OCI-LY1 (cell line): ENCODE measurements around the gene LIMCH1.

ENCODE experiments used
- H2AFZ ChIP-seq: fragments of 200-600 bp; sonication (generic), shearing (Covaris generic); 2 replicates; pipeline ENCODE4 v1.6.0; 2014; ENCODE audit warnings: antibody characterized with exemption, mild to moderate bottlenecking, low read length
- H3F3A ChIP-seq: fragments of 200-600 bp; sonication (generic), shearing (Covaris generic); 2 replicates; pipeline ENCODE4 v1.6.0; 2014; ENCODE audit warnings: mild to moderate bottlenecking, antibody characterized with exemption, low read length, moderate library complexity; ENCODE audit not compliant: insufficient read depth
- H3K27ac ChIP-seq: fragments of 200-600 bp; sonication (generic); 2 replicates; pipeline ENCODE4 v1.5.1; 2014; ENCODE audit warnings: low read length, mixed run types, mild to moderate bottlenecking, low read depth; ENCODE audit not compliant: poor library complexity, severe bottlenecking
- H3K27me3 ChIP-seq: fragments of 200-600 bp; sonication (generic); 2 replicates; pipeline ENCODE4 v1.6.0; 2014; ENCODE audit warnings: antibody characterized with exemption, mild to moderate bottlenecking, low read length, moderate library complexity; ENCODE audit not compliant: insufficient read depth
- H3K36me3 ChIP-seq: fragments of 200-600 bp; sonication (generic); 2 replicates; pipeline ENCODE4 v1.6.1; 2014; ENCODE audit warnings: mild to moderate bottlenecking, antibody characterized with exemption, low read length, moderate library complexity, mixed read lengths; ENCODE audit not compliant: insufficient read depth
- H3K4me1 ChIP-seq: fragments of 200-600 bp; sonication (generic); 2 replicates; pipeline ENCODE4 v1.5.1; 2014; ENCODE audit warnings: mild to moderate bottlenecking, low read length, moderate library complexity; ENCODE audit not compliant: insufficient read depth, severe bottlenecking
- H3K4me2 ChIP-seq: fragments of 200-600 bp; sonication (generic), shearing (Covaris generic); 2 replicates; pipeline ENCODE4 v1.6.1; 2014; ENCODE audit warnings: low read length
- H3K4me3 ChIP-seq: fragments of 200-600 bp; sonication (generic); 2 replicates; pipeline ENCODE4 v1.5.1; 2014; ENCODE audit warnings: low read length, low read depth, mild to moderate bottlenecking, mixed read lengths; ENCODE audit not compliant: poor library complexity, severe bottlenecking
- H3K79me2 ChIP-seq: fragments of 200-600 bp; shearing (Covaris generic); 2 replicates; pipeline ENCODE4 v1.6.1; 2016; ENCODE audit warnings: mixed run types, low read length, mixed read lengths; ENCODE audit not compliant: insufficient read depth
- H3K9ac ChIP-seq: fragments of 200-600 bp; sonication (generic), shearing (Covaris generic); 2 replicates; pipeline ENCODE4 v1.6.1; 2014; ENCODE audit warnings: mild to moderate bottlenecking, low read length, mixed read lengths
- H3K9me2 ChIP-seq: fragments of 200-600 bp; sonication (generic), shearing (Covaris generic); 2 replicates; pipeline ENCODE4 v1.6.1; 2014; ENCODE audit warnings: low read depth, mild to moderate bottlenecking, low read length, mixed read lengths
- H3K9me3 ChIP-seq: fragments of 200-600 bp; shearing (Covaris generic); 2 replicates; pipeline ENCODE4 v1.6.1; 2014; ENCODE audit warnings: low read length, mixed read lengths
- H4K20me1 ChIP-seq: fragments of 200-600 bp; sonication (generic), shearing (Covaris generic); 2 replicates; pipeline ENCODE4 v1.6.0; 2016; ENCODE audit warnings: mild to moderate bottlenecking, low read length; ENCODE audit not compliant: insufficient read depth
- EZH2 ChIP-seq: fragments of 200-600 bp; sonication (generic), shearing (Covaris generic); IDR thresholded peaks from 2 replicates; pipeline ENCODE4 v1.8.0; 2017; ENCODE audit warnings: borderline replicate concordance, mixed run types, mild to moderate bottlenecking, antibody characterized with exemption, low read length, moderate library complexity, mixed read lengths
- TF ChIP-seq, protein P1 (sequence below): fragments of 200-600 bp; sonication (generic), shearing (Covaris generic); IDR thresholded peaks from 2 replicates; pipeline ENCODE4 v1.5.1; 2017; ENCODE audit warnings: mild to moderate bottlenecking, antibody characterized with exemption, low read length, moderate library complexity, mixed read lengths

LIMCH1 gene

DNA sequence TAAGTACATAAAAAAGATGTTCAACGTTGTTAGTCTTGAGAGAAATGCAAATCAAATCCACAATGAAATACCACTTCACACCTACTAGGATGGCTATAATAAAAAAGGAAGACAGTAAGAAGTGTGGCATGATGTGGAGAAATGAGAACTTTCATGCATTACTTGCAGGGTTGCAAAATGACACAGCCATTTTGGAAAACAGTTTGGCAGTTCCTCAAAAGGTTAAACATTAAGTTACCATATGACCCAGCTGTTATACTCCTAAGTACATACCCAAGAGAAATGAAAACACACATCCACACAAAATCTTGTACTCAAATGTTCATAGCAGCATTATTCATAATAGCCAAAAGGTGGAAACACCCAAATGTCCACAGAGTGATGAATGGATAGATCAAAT is 25.8 kb upstream of the LIMCH1 start:
- H3K4me2 ChIP-seq, result no peak overlapping the region
- no peaks in the 10 kb centered on the region for H3K9me2 ChIP-seq
- H3K27ac ChIP-seq, result no peak overlapping the region
- H3F3A ChIP-seq, result no peaks in the 10 kb centered on the region
- no peaks in the 10 kb centered on the region for H3K79me2 ChIP-seq
- no peak for TF ChIP-seq EZH2
- TF ChIP-seq, protein P1, sequence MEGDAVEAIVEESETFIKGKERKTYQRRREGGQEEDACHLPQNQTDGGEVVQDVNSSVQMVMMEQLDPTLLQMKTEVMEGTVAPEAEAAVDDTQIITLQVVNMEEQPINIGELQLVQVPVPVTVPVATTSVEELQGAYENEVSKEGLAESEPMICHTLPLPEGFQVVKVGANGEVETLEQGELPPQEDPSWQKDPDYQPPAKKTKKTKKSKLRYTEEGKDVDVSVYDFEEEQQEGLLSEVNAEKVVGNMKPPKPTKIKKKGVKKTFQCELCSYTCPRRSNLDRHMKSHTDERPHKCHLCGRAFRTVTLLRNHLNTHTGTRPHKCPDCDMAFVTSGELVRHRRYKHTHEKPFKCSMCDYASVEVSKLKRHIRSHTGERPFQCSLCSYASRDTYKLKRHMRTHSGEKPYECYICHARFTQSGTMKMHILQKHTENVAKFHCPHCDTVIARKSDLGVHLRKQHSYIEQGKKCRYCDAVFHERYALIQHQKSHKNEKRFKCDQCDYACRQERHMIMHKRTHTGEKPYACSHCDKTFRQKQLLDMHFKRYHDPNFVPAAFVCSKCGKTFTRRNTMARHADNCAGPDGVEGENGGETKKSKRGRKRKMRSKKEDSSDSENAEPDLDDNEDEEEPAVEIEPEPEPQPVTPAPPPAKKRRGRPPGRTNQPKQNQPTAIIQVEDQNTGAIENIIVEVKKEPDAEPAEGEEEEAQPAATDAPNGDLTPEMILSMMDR, result no peak
- H3K27me3 ChIP-seq, result no peaks in the 10 kb centered on the region
- no peak overlapping the region for H3K4me3 ChIP-seq
- no peaks in the 10 kb centered on the region for H4K20me1 ChIP-seq
- no peak overlapping the region for H3K9ac ChIP-seq
- no peaks in the 10 kb centered on the region for H3K4me1 ChIP-seq
- no peaks in the 10 kb centered on the region for H3K36me3 ChIP-seq
- no peak overlapping the region for H2AFZ ChIP-seq
- no peaks in the 10 kb centered on the region for H3K9me3 ChIP-seq

DNA sequence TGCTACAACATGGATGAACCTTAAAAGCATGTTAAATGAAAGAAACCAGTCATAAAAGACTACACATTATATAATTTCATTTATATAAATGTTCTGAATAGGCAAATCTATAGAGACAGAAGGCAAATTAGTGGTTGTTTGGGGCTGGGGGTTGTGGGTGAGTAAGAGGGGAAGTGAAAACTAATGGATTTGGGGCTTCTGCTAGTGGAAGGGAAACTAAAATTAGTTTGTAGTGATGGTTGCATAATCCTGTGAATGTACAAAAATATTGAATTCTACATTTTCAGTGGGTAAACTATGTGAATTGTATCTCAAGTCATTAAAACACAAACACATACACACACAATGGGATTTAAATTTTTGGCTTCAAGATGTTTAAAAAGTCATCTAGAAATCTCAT is 25.4 kb upstream of the LIMCH1 start:
- H3K4me3 ChIP-seq, result no peak overlapping the region
- H3F3A ChIP-seq, result no peaks in the 10 kb centered on the region
- no peaks in the 10 kb centered on the region for H4K20me1 ChIP-seq
- H3K9ac ChIP-seq, result no peak overlapping the region
- H3K4me1 ChIP-seq, result no peaks in the 10 kb centered on the region
- no peak overlapping the region for H2AFZ ChIP-seq
- H3K9me3 ChIP-seq, result no peaks in the 10 kb centered on the region
- no peaks in the 10 kb centered on the region for H3K27me3 ChIP-seq
- TF ChIP-seq EZH2, result no peak
- TF ChIP-seq, protein P1, result no peak
- no peaks in the 10 kb centered on the region for H3K36me3 ChIP-seq
- H3K4me2 ChIP-seq, result no peak overlapping the region
- no peak overlapping the region for H3K27ac ChIP-seq
- no peaks in the 10 kb centered on the region for H3K79me2 ChIP-seq
- no peaks in the 10 kb centered on the region for H3K9me2 ChIP-seq

DNA sequence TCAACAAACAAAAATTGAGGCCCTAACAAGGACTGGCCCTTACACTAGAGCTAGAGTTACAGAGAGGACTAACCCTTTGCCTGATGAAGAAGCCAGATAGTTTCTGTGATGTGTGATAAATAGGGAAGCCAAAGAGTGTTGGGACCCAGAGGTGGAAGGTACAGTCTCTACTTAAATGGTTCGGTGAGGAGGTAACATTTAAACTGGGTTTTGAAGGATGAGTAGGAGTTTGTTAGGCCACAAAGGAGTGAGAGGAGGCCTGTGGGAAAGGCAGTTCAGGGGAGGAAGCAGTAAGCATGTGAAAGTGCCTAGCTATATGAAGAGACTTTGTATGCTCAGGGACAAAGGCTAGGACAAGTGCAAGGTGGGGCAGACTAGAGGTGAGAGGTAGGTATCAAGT is 23.8 kb upstream of the LIMCH1 start:
- no peak overlapping the region for H3K27ac ChIP-seq
- no peaks in the 10 kb centered on the region for H3K79me2 ChIP-seq

More for the DNA sequence above, 23.8 kb upstream of the LIMCH1 start:
- H3K4me3 ChIP-seq, result no peak overlapping the region
- no peaks in the 10 kb centered on the region for H4K20me1 ChIP-seq
- no peak overlapping the region for H3K4me2 ChIP-seq
- no peaks in the 10 kb centered on the region for H3F3A ChIP-seq
- no peak overlapping the region for H2AFZ ChIP-seq
- no peaks in the 10 kb centered on the region for H3K9me3 ChIP-seq
- no peak overlapping the region for H3K9ac ChIP-seq
- no peaks in the 10 kb centered on the region for H3K9me2 ChIP-seq
- H3K27me3 ChIP-seq, result no peaks in the 10 kb centered on the region
- TF ChIP-seq, protein P1, result no peak
- TF ChIP-seq EZH2, result no peak
- no peaks in the 10 kb centered on the region for H3K4me1 ChIP-seq
- no peaks in the 10 kb centered on the region for H3K36me3 ChIP-seq
